HG03521 (cell line): ENCODE data around the gene RAD9B.
"Not testable (repeated sequence)": the region's sequence is repeated elsewhere in the genome, so short reads cannot be mapped to it uniquely, and the experiment has no call there.

Experiments used
- ATAC-seq: cut with Tn5 transposase; IDR thresholded peaks from one replicate; pipeline ENCODE4 v1.9.1; 2021; ENCODE audit warnings: mild to moderate bottlenecking, moderate library complexity; ENCODE audit not compliant: unreplicated experiment

RAD9B gene

DNA sequence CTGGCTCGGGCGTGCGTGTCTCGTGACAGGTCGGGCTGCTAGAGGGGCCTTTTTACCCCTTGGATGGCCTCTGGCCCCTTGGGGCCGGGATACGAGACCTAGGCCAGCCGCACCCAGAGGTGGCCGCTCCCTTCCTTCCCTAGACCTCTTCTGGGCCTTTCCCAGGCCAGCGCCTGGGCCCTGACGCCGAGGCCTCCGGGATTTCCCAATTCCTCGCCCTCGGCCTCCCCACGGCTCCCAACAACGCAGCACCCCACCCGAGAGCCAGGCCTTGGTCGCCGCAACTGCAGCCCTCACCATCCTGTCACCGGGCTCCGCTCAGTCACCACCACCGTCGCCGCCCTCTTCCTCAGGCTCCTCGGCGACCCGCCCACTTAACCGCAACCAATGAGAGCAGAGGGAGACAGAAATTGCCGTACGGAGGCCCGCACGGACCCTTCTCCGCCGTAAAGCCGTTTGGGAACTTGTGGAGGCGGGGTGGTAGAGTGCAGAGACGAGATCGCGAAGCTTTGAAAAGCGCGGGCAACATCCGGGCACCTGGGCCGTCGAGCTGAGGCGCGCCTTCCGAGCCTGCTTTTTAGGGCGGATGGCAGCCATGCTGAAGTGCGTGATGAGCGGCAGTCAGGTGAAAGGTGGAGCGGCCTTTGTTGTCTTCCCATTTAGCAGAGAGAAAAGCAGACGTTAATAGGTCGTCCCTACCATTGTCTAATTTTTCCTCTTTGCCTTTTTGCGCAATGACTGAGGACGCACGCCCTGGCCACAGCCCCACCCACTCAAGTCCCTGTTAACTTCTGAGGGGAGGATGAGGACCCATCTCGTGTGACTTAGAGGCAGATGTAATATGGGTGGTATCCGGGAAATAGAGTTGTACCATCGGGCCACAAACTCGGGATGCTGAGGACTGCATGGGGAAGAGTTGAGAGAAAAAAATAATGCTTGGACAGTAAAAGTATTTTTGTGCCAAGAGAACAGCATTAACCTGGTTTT, at the start of gene RAD9B, which contains the start of gene VPS29:
TSS of gene RAD9B (plus strand) at position 580 of the 987 bp plus-strand sequence. CDS start at position 587, 7 bp downstream.
TSS of gene VPS29 (minus strand) at position 360 of the 987 bp plus-strand sequence. CDS start at position 300, 60 bp downstream.
- peak; percentile 96 for ATAC-seq

DNA sequence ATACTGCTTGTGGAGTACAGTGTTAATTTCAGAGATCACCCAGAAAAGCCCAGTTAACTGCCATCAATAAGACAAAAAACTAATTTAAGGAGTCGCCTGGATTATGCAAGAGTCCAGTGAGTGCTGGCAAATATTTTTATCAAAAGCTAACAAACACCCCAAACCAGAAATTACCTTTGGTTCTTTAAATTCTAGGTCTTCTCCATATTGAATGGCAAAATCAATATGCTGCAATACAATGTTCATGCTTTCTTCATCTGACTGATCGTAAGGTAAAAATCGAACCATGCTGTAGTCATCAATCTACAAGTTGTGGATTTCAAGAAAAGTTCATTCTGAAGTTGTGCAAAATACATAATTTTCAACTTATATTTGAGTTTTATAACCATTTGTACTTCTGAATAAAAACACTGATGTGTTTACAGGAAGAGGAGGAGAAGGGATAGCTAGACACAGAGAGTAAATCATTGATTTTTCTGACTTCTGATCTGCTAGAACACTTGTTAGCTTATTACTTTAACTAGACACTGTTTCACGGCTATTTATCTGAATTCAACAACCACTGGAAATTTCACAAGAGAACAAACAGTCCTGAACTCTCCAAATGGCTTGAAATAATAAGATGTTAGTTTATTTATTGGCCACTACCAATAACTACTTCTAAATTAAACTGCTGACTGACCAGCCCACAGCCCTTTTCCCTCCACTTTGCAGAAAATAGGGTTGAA, 48.4 kb upstream of the RAD9B start:
- no peak for ATAC-seq

DNA sequence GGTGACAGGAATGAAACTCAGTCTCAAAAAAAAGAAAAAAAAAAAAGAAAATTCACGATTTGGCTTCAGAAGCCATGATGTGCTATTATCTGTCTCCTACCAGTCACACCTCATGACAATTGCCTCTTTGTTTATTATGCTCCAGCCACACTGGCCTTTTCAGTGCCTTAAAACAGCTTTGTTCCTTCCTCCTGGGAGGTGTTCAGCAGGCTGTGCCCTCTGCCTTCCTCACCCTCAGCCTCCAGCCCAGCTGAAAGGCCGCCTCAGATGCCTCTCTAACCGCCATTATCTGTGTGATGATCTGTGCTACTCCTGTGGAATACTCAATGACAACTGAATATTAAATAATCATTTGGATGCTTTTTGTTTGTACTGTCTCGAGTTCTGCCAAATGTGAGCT, 43.4 kb upstream of the RAD9B start:
- ATAC-seq, result no peak

DNA sequence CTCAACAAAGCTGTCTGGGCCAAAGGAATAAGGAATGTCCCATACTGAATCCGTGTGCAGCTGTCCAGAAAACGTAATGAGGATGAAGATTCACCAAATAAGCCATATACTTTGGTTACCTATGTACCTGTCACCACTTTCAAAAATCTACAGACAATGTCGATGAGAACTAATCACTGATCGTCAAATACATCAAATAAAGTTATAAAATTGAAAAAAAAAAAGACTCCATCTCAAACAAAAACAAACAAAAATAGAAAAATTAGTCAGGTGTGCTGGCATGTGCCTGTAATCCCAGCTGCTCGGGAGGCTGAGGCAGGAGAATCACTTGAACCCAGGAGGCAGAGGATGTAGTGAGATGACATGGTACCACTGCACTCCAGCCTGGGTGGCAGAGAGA, 40.9 kb upstream of the RAD9B start:
- not testable (repeated sequence) for ATAC-seq

DNA sequence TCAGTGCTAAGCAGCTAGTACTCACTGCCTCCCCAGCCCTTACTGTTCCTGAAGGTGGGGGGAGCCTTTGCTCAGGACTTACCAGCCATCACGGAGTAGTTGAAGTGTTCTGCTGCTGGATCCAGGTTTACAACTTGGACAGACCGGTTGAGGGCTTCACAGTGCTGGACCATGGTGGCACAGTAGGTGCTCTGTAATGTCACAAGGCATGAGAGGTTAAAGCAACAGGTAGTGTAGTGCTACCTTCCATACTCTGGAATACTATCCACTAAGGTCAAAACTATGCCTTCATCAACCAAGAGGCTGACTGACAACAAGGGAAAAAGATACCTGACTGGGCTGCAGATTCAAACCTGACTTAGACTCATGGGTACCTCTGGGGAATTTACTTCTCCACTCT, 37.1 kb upstream of the RAD9B start:
- ATAC-seq, result no peak

DNA sequence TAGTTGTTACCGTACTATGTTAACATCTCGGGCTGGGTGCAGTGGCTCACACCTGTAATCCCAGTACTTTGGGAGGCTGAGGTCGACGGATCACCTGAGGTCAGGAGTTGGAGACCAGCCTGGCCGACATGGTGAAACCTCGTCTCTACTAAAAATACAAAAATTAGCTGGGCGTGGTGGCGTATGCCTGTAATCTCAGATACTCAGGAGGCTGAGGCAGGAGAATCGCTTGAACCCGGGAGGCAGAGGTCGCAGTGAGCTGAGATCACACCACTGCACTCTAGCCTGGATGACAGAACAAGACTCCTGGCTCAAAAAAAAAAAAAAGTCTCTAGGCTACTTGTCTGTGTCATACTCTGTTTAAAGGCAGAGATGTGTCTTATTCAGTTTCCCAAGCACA, 36.4 kb upstream of the RAD9B start:
- not testable (repeated sequence) for ATAC-seq

DNA sequence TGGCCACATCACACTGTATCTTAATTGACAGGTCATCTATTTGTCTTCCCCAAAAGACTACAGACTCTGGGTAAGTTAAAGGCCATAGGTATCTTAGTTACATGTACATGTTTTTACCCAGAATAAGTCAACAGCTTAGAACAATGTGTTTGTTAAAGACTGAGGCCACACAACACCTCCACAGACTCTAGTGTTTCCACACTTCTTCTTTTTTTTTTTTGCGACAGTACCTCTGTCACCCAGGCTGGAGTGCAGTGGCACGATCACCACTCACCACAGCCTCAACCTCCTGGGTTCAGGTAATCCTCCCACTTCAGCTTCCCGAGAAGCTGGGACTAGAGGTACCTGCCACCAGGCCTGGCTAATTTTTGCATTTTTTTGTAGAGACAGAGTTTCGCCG, 35.3 kb upstream of the RAD9B start:
- ATAC-seq, result no peak

DNA sequence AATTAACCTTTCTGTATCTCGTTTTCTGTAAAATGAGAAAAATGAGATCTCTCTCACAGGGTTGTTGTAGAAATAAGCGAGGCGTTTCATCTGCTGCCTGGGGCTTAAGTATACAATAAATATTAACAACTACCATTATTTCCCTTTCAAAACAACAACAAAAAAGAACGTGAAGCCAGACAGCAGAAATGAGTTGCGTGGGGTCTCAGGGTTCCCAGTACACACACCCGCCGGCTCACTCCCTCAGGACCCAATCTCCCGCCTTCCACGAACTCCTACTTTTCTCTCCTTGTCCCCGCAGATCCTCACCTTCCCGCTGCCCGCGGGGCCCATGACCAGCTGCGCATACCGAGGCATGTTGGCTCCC, 34.3 kb upstream of the RAD9B start:
- ATAC-seq, result no peak

DNA sequence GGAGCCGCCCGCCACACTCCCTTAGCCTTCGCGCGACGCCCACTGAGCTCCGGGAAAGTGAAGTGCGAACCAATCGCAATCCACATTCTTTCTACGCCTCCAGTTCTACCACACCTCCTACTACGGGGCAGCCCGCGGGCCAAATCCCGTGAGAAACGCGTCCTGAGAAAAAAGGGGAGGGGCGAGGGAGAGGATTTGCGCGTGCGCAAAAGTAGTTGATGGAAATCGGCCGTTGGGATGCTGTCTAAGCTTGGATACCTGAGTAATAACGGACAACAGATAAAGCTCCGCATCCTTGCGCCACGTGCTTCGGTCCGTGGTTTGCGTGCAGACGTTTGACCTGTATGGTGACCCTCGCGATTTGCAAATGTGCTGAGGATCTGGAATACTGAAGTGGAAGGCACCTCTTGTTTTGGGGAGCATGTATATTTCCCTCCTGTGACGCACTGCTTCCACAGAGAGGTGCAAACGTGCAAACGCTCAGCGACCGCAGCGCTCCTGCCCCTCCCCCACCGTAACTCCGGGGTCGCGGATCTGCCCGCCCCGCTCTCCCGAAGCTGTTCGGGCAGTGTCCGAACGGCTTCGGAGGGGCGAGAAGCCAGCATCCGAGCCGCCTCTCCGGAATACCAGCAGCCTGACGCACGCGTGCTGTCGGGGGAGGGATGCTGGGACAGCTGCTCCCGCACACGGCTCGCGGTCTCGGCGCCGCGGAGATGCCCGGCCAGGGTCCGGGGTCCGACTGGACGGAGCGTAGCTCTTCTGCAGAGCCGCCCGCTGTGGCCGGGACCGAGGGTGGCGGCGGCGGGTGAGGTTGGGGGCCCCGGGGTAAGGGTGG, 33.7 kb upstream of the RAD9B start, which contains the start of the genes FAM216A and GPN3:
TSS of gene FAM216A (plus strand) at position 632 of the 835 bp plus-strand sequence. CDS start at position 663, 31 bp downstream.
TSS of gene GPN3 (minus strand) at position 44 of the 835 bp plus-strand sequence. CDS start 54 bp downstream, outside the sequence.
- peak; percentile 77 for ATAC-seq

DNA sequence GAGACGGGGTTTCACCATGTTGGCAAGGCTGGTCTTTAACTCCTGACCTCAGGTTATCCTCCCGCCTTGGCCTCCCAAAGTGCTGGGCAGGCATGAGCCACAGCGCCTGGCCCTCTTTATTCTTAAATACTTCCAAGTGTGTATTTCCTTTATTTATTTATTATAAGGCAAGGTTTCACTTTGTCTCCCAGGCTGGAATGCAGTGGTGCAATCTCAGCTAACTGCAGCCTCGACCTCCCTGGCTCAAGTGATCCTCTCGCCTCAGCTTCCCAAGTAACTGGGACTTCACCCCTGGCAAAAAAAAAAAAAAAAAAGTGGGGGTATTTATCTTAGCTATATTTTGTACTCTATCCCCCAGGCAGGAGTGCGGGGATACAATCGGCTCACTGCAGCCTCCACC, 26.7 kb upstream of the RAD9B start:
- no peak for ATAC-seq

DNA sequence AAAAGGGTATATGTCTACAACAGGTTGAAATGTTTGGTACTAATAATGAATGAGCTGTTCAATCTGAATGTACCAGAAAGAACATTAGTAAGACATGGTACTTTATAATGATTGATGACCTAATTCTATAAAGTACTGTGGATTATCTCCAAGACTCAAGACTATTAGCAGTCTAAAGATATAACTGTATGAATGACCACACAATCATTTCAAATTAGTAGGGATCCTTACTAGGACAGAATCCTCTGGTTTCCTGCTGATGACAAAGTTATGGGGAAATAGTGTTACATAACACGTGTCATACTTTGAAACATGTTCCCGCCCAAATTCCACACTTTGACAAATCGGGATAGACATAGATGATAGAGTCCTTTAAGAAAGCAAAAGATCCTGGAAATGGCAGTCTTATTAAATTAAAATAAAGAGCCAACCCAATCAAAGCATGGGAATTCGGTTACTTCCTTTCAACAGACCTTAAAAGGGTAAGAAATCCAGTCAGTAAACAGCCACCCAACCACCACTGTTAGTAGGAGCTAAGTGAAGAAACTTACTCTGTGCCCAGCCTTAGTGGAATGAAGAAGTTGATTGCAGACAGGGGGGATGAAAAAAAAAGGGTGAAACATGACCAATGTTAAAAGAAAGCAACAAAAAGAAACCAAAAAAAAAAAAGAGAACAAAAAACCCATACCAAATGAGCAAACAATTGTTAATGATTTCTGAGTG, 3.0 kb upstream of the RAD9B start:
- no peak for ATAC-seq

DNA sequence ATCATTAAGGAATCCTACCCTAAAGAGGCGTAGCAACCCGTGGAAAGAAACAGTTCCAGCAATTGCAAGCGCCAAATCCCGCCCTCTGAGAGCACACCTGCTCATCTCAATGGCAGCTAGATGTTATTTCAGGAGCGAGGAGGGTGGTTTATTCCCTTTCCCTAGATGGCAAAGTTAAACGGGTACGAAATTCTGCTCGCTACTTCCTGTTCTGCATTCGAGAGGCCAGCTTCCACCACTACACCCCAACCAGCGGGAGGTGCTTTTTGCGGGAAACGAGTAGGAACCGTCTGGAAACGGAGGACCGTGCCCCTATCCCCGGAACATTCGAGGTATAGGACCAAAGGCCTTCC, 756 bp upstream of the RAD9B start:
- ATAC-seq, result peak; percentile 3

DNA sequence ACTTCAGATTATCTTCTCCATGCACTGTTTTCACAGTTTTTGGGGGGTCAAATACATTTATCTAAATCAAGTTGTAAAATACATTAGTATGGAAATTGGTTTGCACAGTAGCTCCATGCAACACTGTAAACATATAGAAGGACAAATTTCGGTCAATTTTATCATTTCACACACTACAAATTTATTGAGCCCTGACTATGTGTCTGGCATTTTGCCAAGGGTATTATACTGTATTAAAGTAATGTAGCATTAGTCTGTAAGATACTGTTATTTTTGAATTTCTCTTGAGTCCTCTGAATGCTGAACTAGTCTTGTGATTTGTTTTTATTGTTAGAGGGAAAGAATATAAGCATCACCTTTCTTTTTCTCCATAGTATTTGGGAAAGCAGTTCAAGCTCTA, 1.3 kb downstream of the RAD9B start:
- no peak for ATAC-seq

DNA sequence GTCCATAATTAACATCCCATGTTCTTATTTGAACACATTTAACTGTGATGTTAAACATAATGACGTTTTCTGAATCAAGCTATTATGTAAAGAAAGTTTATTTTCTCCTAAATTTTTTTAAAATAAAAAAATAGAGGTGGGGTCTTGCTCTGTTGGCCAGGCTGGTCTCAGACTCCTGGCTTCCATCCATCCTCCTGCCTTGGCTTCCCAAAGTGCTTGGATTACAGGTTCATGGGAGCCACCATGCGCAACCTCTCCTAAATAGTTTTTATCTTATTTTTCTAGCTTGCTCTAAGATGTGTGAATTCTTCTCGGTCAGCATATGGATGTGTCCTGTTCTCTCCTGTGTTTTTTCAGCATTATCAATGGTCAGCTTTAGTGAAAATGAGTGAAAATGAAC, 3.2 kb downstream of the RAD9B start:
- no peak for ATAC-seq

DNA sequence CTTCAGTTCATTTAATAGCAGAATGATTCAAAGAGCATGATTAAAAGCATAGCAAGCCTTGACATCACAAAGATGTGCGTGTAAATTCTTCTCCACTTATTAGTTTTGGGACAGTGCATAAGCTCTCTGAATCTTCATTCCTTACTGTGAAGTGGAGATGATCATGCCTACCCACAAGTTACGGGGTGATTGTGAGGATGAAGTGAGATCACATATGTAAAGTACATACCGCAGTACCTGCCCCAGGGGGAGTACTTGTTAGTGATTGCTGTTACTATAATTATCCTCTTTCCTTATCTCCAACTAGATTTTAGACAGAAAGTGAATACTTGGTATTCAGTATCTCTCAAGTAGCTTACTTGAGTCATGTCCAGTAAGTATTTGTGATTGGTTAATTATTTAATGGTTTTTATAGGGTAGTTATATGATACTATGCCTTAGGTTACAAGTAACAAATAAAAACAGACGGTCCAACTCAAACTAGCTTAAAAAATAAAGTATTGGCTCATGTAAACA, 6.0 kb downstream of the RAD9B start:
- no peak for ATAC-seq

DNA sequence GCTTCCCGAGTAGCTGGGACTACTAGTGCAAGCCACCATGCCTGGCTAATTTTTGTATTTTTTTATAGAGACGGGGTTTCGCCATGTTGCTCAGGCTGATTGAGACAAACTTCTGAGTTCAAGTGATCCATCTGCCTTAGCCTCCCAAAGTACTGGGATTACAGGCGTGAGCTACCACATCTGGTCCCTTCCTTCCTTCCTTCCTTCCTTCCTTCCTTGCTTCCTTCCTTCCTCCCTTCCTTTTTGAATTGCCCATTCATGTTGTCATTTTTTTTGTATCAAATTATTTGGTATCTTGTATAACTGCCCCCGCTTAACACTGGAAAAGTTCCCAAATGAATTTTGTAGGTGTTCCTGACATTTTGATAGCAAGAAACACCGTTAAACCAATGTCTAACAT, 11.7 kb downstream of the RAD9B start:
- ATAC-seq, result no peak

DNA sequence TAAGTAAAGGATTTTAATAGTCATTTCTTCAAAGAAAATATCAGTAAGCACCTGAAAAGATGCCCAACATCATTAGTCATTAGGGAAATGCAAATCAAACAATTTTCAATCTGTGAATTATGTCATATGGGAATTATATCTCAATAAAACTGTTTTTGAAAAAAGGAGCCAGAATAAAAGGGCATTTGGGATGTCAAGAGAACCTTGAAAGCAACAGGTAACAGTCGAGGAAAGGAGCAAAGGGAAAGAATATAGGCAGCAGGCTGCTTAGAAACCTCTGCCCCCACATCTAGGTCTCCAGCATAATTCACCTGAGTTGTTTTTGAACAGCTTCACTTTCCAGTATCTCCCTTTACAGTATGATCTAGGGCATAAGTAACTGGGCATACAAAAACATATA, 12.2 kb downstream of the RAD9B start:
- no peak for ATAC-seq

DNA sequence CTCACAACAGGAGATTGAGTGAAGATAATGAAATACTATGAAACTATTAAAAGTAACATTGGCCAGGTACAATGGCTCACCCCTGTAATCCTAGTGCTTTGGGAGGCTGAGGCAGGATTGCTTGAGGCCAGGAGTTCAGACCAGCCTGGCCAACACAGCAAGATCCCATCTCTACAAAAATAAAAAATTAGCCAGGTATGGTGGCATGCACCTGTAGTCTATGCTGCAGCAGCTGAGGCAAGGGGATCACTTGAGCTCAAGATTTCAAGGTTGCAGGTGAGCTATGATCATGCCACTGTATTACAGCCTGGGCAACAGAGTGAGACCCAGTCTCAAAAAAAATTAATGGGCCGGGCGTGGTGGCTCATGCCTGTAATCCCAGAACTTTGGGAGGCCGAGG, 14.9 kb downstream of the RAD9B start:
- ATAC-seq, result no peak

DNA sequence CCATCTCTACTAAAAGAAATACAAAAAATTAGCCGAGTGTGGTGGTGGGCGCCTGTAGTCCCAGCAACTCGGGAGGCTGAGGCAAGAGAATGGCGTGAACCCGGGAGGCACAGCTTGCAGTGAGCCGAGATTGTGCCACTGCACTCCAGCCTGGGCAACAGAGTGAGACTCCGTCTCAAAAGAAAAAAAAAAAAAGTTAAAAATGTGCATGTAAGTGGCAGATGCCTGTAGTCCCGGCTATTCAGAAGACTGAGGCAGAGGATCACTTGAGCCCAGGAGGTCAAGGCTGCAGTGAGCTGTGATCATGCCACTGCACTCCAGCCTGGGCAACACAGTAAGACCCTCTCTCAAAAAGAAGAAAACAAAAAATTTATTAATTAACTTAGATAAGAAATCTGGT, 15.9 kb downstream of the RAD9B start:
- not testable (repeated sequence) for ATAC-seq
